ENCODE data around the gene SLC37A1.

- TF ChIP-seq CTCF (IDR thresholded peaks at IDR 0.05): no peak
- TF ChIP-seq POLR2A (IDR thresholded peaks at IDR 0.05): no peak
Observed at GRCh38 chr21:42525676-42526378, 12.2 kb downstream of the SLC37A1 start.
